ENCODE results near the gene DNAJB2.

Gene DNAJB2

GRCh38 chr2:219279151-219279915 lies at the start of gene DNAJB2:
Gene DNAJB2, plus strand, starts transcription at chr2:219279366. Its CDS starts 468 bp downstream, at chr2:219279834.
- DNase-seq (ENCODE audit: low read depth): peak; percentile 98

GRCh38 chr2:219230059-219230540 lies 49.1 kb upstream of the DNAJB2 start:
- DNase-seq (ENCODE audit: low read depth): no peak

GRCh38 chr2:219234331-219234730 lies 44.8 kb upstream of the DNAJB2 start:
- DNase-seq (ENCODE audit: low read depth): no peak

- no peak for DNase-seq (ENCODE audit: low read depth)
Observed at GRCh38 chr2:219243291-219243761, 35.8 kb upstream of the DNAJB2 start.

DNA sequence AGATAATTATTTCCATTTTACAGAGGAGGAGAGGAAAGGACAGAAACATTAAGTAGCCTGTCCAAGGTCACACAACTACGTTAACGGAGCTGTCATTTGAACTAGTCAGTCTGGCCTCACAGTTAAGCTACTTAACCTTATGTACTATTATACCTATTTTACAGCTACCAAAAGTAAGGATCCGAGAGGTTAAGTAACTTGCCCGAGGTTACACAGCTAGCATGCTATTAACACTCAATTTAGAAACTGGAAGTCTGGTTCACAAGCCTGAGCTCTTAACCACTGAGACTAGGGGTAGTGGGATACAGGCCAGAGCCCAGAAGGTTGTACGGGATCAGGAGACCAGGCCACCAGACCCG lies 34.4 kb upstream of the DNAJB2 start:
- no peak for DNase-seq (ENCODE audit: low read depth)

DNA sequence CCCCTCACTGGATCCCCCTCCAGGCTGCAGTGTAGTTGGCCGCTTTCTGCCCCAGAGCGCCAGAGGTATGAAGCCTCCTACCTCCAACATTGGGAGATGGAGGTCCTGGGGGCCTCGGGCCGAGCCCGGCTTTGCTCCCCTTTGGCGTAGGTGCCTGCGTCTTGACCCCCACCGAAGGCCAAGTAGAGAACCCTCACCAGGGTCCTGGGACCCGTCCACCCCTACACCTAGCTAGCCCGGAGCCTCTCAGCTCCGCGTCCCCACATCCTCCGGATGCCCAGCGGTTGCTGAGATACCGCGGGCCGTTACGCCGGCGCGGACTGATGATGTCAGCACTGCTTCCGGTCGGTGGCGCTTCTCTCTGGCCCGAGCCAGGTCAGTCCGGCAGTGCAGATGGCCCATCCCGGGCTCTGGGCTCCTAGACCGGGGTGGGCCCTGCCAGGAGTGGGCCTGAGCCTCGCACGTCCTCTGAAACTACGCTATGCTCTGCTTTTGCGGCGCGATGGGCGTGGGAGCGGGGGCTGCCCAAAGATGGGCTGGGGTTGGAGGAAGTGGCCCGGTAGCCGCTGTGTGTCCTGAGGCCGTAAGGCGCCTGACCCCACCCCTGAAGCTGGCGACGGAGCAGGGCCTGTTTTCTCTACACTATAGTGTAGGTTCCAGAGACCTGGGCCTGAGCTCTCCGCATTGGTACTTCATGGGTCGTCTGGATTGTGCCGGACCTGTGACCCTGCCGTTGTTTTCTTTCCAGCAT lies 33.8 kb upstream of the DNAJB2 start, which contains the start of the genes GLB1L and STK16:
TSS of gene GLB1L (minus strand) at position 297 of the 751 bp plus-strand sequence. CDS start 1,871 bp downstream, outside the sequence.
TSS of gene STK16 (plus strand) at position 332 of the 751 bp plus-strand sequence. CDS start 521 bp downstream, outside the sequence.
- peak; percentile 86 for DNase-seq (ENCODE audit: low read depth)

DNA sequence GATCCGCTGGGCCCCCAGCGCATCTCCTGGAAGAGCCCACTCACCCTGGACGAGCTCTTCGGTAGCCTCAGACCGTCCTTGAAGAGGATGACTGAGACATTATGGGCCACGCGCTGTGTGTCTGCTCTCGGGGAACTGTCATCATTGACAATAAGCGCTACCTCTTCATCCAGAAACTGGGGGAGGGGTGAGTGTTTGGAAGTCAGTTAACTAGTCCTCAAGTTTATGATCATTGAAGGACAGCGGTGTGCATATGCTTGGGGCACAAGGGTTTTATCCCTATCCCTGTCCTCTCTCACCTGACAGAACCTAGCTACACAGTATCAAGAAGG lies 33.3 kb upstream of the DNAJB2 start:
- no peak for DNase-seq (ENCODE audit: low read depth)

GRCh38 chr2:219246559-219246958 lies 32.6 kb upstream of the DNAJB2 start:
- DNase-seq (ENCODE audit: low read depth): no peak

DNA sequence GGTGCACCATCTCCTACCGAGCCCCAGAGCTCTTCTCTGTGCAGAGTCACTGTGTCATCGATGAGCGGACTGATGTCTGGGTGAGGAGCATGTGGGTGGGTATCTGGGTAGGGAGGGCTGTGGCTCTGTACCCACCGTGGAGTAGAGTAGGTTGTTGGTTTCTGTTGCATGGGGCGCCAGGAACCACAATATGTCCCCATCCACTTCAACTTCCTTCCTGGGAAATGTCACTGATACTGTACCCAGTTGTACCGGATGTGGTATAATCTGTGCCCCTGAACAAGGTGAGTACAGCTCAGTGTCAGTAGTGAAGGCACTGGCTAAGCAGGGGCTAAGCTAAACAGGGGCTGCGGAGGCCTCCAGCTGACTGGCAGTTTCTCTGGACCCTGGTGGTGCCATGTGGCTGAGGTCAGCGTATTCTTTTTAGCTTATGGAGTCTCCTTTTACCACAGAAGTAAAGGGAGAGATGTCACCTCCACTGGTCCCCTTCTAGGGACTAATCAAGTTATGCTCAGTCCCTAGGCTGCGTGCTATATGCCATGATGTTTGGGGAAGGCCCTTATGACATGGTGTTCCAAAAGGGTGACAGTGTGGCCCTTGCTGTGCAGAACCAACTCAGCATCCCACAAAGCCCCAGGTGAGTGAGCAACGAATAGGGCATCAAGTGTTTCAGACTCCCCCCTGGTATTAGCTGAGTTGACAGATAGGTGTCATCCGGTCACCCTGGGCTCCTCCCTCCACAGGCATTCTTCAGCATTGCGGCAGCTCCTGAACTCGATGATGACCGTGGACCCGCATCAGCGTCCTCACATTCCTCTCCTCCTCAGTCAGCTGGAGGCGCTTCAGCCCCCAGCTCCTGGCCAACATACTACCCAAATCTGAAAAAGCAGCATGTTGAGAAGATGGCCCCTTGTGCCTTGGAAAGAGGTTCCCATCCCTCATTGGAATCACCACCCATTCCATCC lies 31.2 kb upstream of the DNAJB2 start:
- DNase-seq (ENCODE audit: low read depth): peak; percentile 30

DNA sequence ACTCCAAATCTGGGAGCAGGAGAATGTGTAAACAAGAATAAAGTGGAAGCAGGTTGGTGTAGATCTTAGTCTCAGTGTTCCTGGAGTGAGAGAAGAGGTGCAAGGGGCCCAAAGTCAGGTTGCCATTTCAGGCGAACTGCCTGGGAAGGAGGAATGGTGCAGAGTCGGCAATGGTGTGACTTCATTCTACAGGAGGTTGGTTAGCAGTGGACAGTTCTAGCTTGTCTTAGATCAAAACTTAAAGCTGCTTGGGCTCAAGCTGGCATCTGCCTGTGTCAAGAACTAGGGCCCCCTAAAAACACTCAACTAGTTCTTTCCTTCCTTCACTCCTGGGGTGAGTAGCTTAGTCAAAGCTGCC lies 30.3 kb upstream of the DNAJB2 start:
- DNase-seq (ENCODE audit: low read depth): no peak

GRCh38 chr2:219249203-219249980 lies 29.8 kb upstream of the DNAJB2 start:
- DNase-seq (ENCODE audit: low read depth): no peak

DNA sequence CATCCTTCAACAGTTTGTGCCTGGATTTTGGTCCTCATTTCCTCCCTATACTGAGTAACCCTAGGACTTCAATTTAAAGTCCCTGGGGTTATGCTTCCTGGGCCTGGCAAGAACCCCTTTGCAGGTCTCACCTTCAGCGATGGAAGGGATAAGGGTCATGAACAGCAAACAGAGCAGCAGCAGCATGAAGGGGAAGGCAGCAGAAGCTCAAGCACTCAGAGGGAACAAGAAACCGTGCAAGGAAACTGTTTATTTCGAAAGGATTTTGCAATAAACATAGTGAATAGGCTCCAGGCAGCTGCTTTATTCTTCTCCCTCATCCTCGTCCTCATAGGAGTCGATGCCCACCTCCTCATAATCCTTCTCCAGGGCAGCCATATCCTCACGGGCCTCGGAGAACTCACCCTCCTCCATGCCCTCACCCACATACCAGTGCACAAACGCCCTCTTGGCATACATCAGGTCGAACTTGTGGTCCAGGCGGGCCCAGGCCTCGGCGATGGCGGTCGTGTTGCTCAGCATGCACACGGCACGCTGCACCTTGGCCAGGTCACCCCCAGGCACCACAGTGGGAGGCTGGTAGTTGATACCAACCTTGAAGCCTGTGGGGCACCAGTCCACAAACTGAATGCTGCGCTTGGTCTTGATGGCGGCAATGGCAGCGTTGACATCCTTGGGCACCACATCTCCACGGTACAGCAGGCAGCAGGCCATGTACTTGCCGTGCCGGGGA lies 29.0 kb upstream of the DNAJB2 start:
- DNase-seq (ENCODE audit: low read depth): no peak

GRCh38 chr2:219251656-219252055 lies 27.5 kb upstream of the DNAJB2 start:
- DNase-seq (ENCODE audit: low read depth): no peak

- no peak for DNase-seq (ENCODE audit: low read depth)
Observed at GRCh38 chr2:219252084-219252483, 27.1 kb upstream of the DNAJB2 start.

DNA sequence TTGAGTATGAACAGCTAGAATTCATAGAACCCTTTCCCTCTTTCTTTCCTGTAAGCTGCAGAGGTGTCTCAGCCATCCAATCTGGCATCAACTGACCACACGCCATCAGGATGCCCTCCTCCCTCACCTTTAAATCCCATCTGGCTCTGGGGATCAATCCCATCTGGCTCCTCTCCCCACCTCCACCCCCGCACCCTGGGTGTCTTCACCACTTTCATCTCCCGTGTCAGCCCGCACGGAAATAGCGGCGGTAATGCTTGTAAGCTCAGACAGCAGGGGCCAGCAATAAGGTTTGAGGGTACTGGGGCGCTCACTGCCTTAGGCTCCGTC lies 26.6 kb upstream of the DNAJB2 start:
- DNase-seq (ENCODE audit: low read depth): no peak

DNA sequence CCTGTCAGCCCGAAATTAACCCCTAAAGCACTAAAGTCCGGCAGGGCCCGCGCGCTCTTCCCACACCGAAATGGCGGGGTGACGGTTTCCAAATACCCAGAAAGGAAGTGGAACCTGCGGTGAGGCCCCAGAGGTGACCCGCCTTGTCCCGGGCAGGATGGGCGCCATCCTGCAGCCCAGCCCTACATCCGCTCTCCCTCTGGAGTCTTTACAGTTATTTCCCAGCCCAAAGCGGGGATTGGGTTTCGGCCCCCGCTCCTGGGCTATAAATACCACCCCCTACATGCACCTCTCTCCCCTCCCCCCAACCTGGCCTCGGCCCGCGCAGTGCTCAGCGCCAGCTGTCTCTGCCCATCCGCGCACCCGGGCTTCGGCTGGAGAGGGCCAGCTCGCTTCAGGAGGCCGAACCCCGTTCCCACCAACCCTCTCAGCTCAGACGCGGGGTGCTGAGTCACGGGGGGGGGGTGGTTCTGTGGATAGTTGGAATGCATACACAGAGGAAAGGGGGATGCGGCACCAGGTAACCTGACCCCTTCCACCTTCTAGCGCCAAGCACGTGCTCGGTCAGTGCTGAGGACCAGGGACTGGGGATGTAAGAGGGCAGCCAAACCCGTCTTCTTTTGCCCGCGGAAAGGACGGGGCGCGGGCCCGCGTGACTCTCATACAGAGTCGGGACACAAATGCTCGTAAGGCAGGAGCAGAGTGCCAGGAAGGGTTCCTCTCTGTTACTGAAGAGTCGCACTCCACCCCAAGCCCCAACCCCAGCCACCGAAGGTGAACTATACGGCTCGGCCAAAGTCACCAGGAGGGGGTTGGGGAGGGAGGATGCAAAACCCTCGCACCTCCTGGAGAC lies 26.0 kb upstream of the DNAJB2 start, which contains the start of gene TUBA4B:
TSS of gene TUBA4B (plus strand) at position 344 of the 853 bp plus-strand sequence. CDS start at position 509, 165 bp downstream.
- DNase-seq (ENCODE audit: low read depth): no peak

- DNase-seq (ENCODE audit: low read depth): peak; percentile 71
Observed at GRCh38 chr2:219253753-219254589, 25.2 kb upstream of the DNAJB2 start, which contains the start of gene TUBA4A. Gene TUBA4A, minus strand, starts transcription at chr2:219253918. Its CDS starts 60 bp downstream, at chr2:219253858.

- DNase-seq (ENCODE audit: low read depth): no peak
Observed at GRCh38 chr2:219254590-219255201, 24.5 kb upstream of the DNAJB2 start.

Data from stimulated activated CD8-positive, alpha-beta memory T cell treated with anti-CD3 and anti-CD28 coated beads, Interleukin-7, amount 100 ng/mL, for 24 hours (primary cell).